ENCODE measurements around the gene ATP5ME.
A peak's percentile ranks its signal among the peaks of the same experiment; 100 is the strongest.

ATP5ME gene

GRCh38 chr4:687048-687970 is 13.2 kb upstream of the ATP5ME start:
- TF ChIP-seq SPI1 (IDR thresholded peaks at IDR 0.05; ENCODE audit: borderline replicate concordance, low read depth) (no peak), GABPA (IDR thresholded peaks at IDR 0.05; ENCODE audit: low read depth) (no peak), CTCF (IDR thresholded peaks at IDR 0.05; ENCODE audit: insufficient read depth, low read length) (no peak), POLR2AphosphoS5 (IDR thresholded peaks at IDR 0.05; ENCODE audit: low read depth) (no peak)
- TF ChIP-seq, protein P1, sequence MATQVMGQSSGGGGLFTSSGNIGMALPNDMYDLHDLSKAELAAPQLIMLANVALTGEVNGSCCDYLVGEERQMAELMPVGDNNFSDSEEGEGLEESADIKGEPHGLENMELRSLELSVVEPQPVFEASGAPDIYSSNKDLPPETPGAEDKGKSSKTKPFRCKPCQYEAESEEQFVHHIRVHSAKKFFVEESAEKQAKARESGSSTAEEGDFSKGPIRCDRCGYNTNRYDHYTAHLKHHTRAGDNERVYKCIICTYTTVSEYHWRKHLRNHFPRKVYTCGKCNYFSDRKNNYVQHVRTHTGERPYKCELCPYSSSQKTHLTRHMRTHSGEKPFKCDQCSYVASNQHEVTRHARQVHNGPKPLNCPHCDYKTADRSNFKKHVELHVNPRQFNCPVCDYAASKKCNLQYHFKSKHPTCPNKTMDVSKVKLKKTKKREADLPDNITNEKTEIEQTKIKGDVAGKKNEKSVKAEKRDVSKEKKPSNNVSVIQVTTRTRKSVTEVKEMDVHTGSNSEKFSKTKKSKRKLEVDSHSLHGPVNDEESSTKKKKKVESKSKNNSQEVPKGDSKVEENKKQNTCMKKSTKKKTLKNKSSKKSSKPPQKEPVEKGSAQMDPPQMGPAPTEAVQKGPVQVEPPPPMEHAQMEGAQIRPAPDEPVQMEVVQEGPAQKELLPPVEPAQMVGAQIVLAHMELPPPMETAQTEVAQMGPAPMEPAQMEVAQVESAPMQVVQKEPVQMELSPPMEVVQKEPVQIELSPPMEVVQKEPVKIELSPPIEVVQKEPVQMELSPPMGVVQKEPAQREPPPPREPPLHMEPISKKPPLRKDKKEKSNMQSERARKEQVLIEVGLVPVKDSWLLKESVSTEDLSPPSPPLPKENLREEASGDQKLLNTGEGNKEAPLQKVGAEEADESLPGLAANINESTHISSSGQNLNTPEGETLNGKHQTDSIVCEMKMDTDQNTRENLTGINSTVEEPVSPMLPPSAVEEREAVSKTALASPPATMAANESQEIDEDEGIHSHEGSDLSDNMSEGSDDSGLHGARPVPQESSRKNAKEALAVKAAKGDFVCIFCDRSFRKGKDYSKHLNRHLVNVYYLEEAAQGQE (IDR thresholded peaks at IDR 0.05; ENCODE audit: insufficient replicate concordance, low read depth) = no peak
- H3K27ac ChIP-seq (replicated peaks) = no peak overlapping the region
- no peak overlapping the region for H3K4me3 ChIP-seq (replicated peaks; ENCODE audit: insufficient read depth, low read length)
- peaks cover 3% of the 10 kb centered on the region for H3K27me3 ChIP-seq (ENCODE audit: insufficient read depth, poor library complexity, severe bottlenecking)
- peak; percentile 71 to 77 for DNase-seq (ENCODE audit: low read depth in 1 of 2, low spot score in 1 of 2)

DNA sequence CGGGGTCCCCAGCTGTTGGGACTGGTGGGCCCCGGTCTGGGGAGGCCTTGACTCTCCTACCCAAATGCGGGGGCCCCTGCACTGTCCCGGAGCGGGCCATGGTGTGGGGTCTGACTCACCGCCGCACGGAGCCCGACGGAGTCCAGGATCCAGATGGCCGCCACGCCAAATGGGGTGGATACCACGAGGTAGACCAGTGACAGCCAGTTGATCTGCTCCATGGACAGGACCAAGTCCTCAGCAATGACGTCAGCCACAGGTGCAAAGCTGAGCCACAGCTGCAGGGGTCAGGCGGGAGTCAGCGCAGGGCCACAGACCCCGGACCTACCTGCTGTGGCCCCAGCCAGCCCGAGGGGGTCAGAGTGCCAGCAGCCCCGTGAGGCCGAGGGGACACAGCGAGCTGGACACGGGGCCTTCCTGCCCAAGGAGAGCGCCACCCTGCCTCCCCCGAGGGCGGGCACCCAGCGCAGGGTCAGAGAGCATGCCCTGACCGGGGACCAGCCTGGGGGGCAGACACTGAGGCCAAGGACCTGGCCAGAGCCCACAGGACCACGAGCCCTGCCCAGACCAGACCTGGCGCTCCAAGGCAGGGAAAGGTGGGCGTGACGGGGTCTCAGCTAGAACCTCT is 12.5 kb upstream of the ATP5ME start:
- no peak for DNase-seq (ENCODE audit: low read depth in 1 of 2, low spot score in 1 of 2)
- Histone ChIP-seq H3K27me3 (ENCODE audit: insufficient read depth, poor library complexity, severe bottlenecking) (peaks cover 3% of the 10 kb centered on the region), H3K27ac (replicated peaks) (no peak overlapping the region), H3K4me3 (replicated peaks; ENCODE audit: insufficient read depth, low read length) (no peak overlapping the region)
- no peak for TF ChIP-seq SPI1 (IDR thresholded peaks at IDR 0.05; ENCODE audit: borderline replicate concordance, low read depth)
- TF ChIP-seq, protein P1 (IDR thresholded peaks at IDR 0.05; ENCODE audit: insufficient replicate concordance, low read depth) = no peak
- no peak for TF ChIP-seq CTCF (IDR thresholded peaks at IDR 0.05; ENCODE audit: insufficient read depth, low read length)
- TF ChIP-seq GABPA (IDR thresholded peaks at IDR 0.05; ENCODE audit: low read depth) = no peak
- no peak for TF ChIP-seq POLR2AphosphoS5 (IDR thresholded peaks at IDR 0.05; ENCODE audit: low read depth)

GRCh38 chr4:685679-686412 is 11.8 kb upstream of the ATP5ME start:
- no peak for DNase-seq (ENCODE audit: low read depth in 1 of 2, low spot score in 1 of 2)
- no peak overlapping the region for H3K27ac ChIP-seq (replicated peaks)
- H3K4me3 ChIP-seq (replicated peaks; ENCODE audit: insufficient read depth, low read length) = no peak overlapping the region
- H3K27me3 ChIP-seq (ENCODE audit: insufficient read depth, poor library complexity, severe bottlenecking) = peaks cover 4% of the 10 kb centered on the region
- TF ChIP-seq SPI1 (IDR thresholded peaks at IDR 0.05; ENCODE audit: borderline replicate concordance, low read depth) = no peak
